Caco-2 (cell line): ENCODE data around the gene OSBPL6. TPM values are rescaled to one million over a fixed set of nuclear protein-coding genes. Genes with fewer than 3 reads are reported as not detected.

Experiments
- BruUV-seq: library from RNA; stranded (reverse); fragments of 400-500 nt; replicated peaks from 2 replicates; lab custom pipeline; 2021; lab: Mats Ljungman, UMichigan
- CTCF ChIA-PET: fragments of 300-600 bp; sonication (Branson Sonifier 250); formaldehyde crosslinking; loops from one replicate; lab custom pipeline; 2022; ENCODE audit warnings: antibody characterized with exemption; lab: Charles Lee
- POLR2A ChIA-PET: fragments of 300-600 bp; sonication (Branson Sonifier 250); formaldehyde crosslinking; loops from one replicate; lab custom pipeline; 2022; ENCODE audit warnings: antibody characterized with exemption; lab: Charles Lee
- DNase-seq, 2 experiments: peaks; one replicate each; pipeline versions ENCODE4 v3.0.0 to v3.0.0-alpha.2; 2020 to 2022
- H3K27me3 ChIP-seq: replicated peaks from 2 replicates; pipeline ENCODE4 v1.6.0; 2011; ENCODE audit warnings: low read length; ENCODE audit not compliant: control insufficient read depth, insufficient read depth
- H3K36me3 ChIP-seq: 2 replicates; pipeline ENCODE4 v1.5.1; 2011; ENCODE audit warnings: low read length; ENCODE audit not compliant: control insufficient read depth, insufficient read depth
- H3K4me1 ChIP-seq: fragments of 250-450 bp; sonication (Bioruptor Pico); 2 replicates; pipeline ENCODE4 v1.5.1; 2020; ENCODE audit warnings: mild to moderate bottlenecking
- H3K4me3 ChIP-seq: 2 replicates; pipeline ENCODE4 v1.5.1; 2011; ENCODE audit warnings: low read depth, mild to moderate bottlenecking, control low read depth, low read length
- H3K9me3 ChIP-seq: fragments of 250-450 bp; sonication (Bioruptor Pico); 2 replicates; pipeline ENCODE4 v1.5.1; 2020; ENCODE audit warnings: mild to moderate bottlenecking, moderate library complexity
- H3K27ac Mint-ChIP-seq: one replicate; pipeline ENCODE4 v1.8.0; 2022; ENCODE audit warnings: mixed read lengths; ENCODE audit not compliant: unreplicated experiment
- H3K27me3 Mint-ChIP-seq: one replicate; pipeline ENCODE4 v1.8.0; 2022; ENCODE audit warnings: mixed read lengths; ENCODE audit not compliant: insufficient read depth, unreplicated experiment
- H3K36me3 Mint-ChIP-seq: one replicate; pipeline ENCODE4 v1.8.0; 2022; ENCODE audit warnings: mild to moderate bottlenecking, mixed read lengths; ENCODE audit not compliant: insufficient read depth, unreplicated experiment
- H3K4me1 Mint-ChIP-seq: one replicate; pipeline ENCODE4 v1.8.0; 2022; ENCODE audit warnings: low read depth, mixed read lengths; ENCODE audit not compliant: unreplicated experiment
- H3K4me3 Mint-ChIP-seq: one replicate; pipeline ENCODE4 v1.8.0; 2022; ENCODE audit warnings: mild to moderate bottlenecking, moderate library complexity, mixed read lengths; ENCODE audit not compliant: unreplicated experiment
- H3K9me3 Mint-ChIP-seq: one replicate; pipeline ENCODE4 v1.8.0; 2022; ENCODE audit warnings: mixed read lengths; ENCODE audit not compliant: unreplicated experiment
- intact Hi-C: fragments of 100-400 bp; cut with micrococcal nuclease; formaldehyde crosslinking; loops from one replicate; pipeline ENCODE4 v1.10.0; 2022; ENCODE audit not compliant: unreplicated experiment
- total RNA-seq: library from RNA; stranded (reverse); gene quantifications from 2 replicates; pipeline ENCODE4 v1.2.3, GENCODE V29; 2022
- TF ChIP-seq, protein P1 (sequence below), 2 experiments: fragments of 200-600 bp in 1 of 2; IDR thresholded peaks; 1 replicate in 1 of 2; 2 replicates in 1 of 2; pipeline versions ENCODE4 v1.5.1 to v1.8.0; 2011 to 2022; ENCODE audit warnings: antibody characterized with exemption in 1 of 2, control low read depth in 1 of 2, inconsistent platforms in 1 of 2, low read depth in 1 of 2, low read length in 1 of 2, mild to moderate bottlenecking in 1 of 2, moderate library complexity in 1 of 2; ENCODE audit not compliant: insufficient read depth in 1 of 2, severe bottlenecking in 1 of 2, unreplicated experiment in 1 of 2

The OSBPL6 gene
- total RNA-seq, 1 experiment from 2014 or later, result 1.5 TPM

DNA sequence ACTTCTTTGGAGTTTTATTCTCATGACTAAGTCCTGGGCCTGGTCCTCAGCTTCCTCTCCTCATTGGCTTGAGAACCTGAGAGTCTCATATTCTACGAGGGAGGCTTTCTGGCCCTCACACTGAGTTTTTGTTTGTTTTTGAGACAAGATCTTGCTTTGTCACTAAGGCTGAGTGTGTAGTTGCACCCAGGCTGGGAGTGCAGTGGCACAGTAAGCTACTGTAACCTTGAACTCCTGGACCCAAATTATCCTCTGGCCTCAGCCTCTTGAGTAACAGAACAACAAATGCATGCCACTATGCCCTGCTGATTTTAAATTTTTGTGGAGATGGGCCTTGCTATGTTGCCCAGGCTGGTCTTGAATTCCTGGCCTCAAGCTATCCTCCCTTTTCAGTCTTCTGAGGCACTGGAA is 234.1 kb downstream of the OSBPL6 start:
- Mint-ChIP-seq H3K9me3 (no peaks in the 10 kb centered on the region), H3K27me3 (no peaks in the 10 kb centered on the region), H3K27ac (no peak overlapping the region), H3K4me1 (no peaks in the 10 kb centered on the region), H3K36me3 (peaks cover 25% of the 10 kb centered on the region), H3K4me3 (no peak overlapping the region)
- TF ChIP-seq, protein P1, sequence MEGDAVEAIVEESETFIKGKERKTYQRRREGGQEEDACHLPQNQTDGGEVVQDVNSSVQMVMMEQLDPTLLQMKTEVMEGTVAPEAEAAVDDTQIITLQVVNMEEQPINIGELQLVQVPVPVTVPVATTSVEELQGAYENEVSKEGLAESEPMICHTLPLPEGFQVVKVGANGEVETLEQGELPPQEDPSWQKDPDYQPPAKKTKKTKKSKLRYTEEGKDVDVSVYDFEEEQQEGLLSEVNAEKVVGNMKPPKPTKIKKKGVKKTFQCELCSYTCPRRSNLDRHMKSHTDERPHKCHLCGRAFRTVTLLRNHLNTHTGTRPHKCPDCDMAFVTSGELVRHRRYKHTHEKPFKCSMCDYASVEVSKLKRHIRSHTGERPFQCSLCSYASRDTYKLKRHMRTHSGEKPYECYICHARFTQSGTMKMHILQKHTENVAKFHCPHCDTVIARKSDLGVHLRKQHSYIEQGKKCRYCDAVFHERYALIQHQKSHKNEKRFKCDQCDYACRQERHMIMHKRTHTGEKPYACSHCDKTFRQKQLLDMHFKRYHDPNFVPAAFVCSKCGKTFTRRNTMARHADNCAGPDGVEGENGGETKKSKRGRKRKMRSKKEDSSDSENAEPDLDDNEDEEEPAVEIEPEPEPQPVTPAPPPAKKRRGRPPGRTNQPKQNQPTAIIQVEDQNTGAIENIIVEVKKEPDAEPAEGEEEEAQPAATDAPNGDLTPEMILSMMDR (IDR thresholded peaks at IDR 0.05; ENCODE audit: insufficient read depth in 1 of 2, low read depth in 1 of 2, low read length in 1 of 2, severe bottlenecking in 1 of 2, unreplicated experiment in 1 of 2), result no peak
- Histone ChIP-seq H3K4me3 (no peak overlapping the region), H3K9me3 (no peaks in the 10 kb centered on the region), H3K4me1 (no peaks in the 10 kb centered on the region), H3K27me3 (no peaks in the 10 kb centered on the region), H3K36me3 (no peaks in the 10 kb centered on the region; the same call in 1 of the 2 replicates)
- intact Hi-C loops, result no loop called here
- CTCF ChIA-PET, result interaction anchor here (1.0 to 1.6 kb wide), 3 partner anchors 9 to 22 kb away, joined by 3 read pairs; partner anchors contain the start of gene PRKRA
- no TSS peak for BruUV-seq
- POLR2A ChIA-PET, result interaction anchor here (0.6 kb wide), 1 partner anchor 19 kb away, joined by 3 read pairs; no protein-coding TSS in a partner anchor
- no peak for DNase-seq

DNA sequence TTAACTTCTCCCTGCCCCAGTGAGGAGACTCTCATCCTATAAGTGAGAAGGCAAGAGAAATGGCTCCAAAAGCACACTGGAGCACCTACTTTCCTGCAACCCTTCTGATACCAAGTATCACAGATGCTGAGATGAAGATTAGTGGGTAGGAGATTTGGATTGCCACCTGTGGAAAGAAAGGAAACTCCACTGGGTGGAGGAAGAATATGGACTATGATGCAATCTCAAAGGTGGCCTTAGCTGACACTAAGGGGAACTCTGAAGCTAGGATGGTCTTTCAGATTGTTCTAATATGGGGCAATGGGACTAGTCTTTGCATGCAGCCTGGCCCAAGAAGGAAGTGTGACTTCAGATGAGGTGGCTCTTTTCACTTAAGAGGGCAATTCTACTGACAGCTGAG is 235.0 kb downstream of the OSBPL6 start:
- intact Hi-C loops, result no loop called here
- no TSS peak for BruUV-seq
- POLR2A ChIA-PET, result no interaction called here

DNA sequence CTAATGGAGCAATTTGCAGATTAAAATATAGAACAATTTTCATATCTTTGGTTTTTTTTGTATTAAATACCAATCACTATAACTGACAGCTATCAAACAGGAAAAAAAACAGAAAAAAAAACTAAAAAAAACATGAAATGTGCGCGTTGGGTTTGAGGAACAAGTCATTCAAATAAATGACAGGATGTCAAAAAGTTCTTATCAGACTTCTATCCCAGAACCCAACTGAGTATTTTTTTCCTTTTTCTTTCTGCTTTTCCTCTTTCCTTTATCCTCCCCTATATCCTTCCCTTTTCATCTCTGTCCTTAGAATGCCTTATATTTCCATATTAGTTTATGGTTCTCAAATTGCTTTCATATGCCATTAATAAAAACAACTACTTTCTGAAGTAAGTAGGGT is 242.3 kb downstream of the OSBPL6 start:
- H3K4me1 Mint-ChIP-seq, result peaks cover 4% of the 10 kb centered on the region
- POLR2A ChIA-PET, result no interaction called here
- Histone ChIP-seq H3K9me3 (no peaks in the 10 kb centered on the region), H3K4me1 (no peaks in the 10 kb centered on the region), H3K36me3 (peaks cover 1% of the 10 kb centered on the region; the same call in 1 of the 2 replicates), H3K4me3 (no peak overlapping the region), H3K27me3 (no peaks in the 10 kb centered on the region)
- TF ChIP-seq, protein P1 (IDR thresholded peaks at IDR 0.05; ENCODE audit: insufficient read depth in 1 of 2, low read depth in 1 of 2, low read length in 1 of 2, severe bottlenecking in 1 of 2, unreplicated experiment in 1 of 2), result no peak
- H3K27ac Mint-ChIP-seq, result no peak overlapping the region
- no peak overlapping the region for H3K4me3 Mint-ChIP-seq
- BruUV-seq, result no TSS peak
- no peaks in the 10 kb centered on the region for H3K9me3 Mint-ChIP-seq
- H3K27me3 Mint-ChIP-seq, result no peaks in the 10 kb centered on the region
- CTCF ChIA-PET, result no interaction called here
- H3K36me3 Mint-ChIP-seq, result peaks cover 60% of the 10 kb centered on the region
- intact Hi-C loops, result no loop called here
- no peak for DNase-seq

More for the DNA sequence above, 235.0 kb downstream of the OSBPL6 start:
- Mint-ChIP-seq H3K4me3 (no peak overlapping the region), H3K9me3 (no peaks in the 10 kb centered on the region), H3K27me3 (no peaks in the 10 kb centered on the region), H3K27ac (no peak overlapping the region), H3K4me1 (no peaks in the 10 kb centered on the region), H3K36me3 (peaks cover 26% of the 10 kb centered on the region)
- Histone ChIP-seq H3K36me3 (no peaks in the 10 kb centered on the region; the same call in 1 of the 2 replicates), H3K27me3 (no peaks in the 10 kb centered on the region), H3K4me3 (no peak overlapping the region), H3K9me3 (no peaks in the 10 kb centered on the region), H3K4me1 (no peaks in the 10 kb centered on the region)
- TF ChIP-seq, protein P1 (IDR thresholded peaks at IDR 0.05; ENCODE audit: insufficient read depth in 1 of 2, low read depth in 1 of 2, low read length in 1 of 2, severe bottlenecking in 1 of 2, unreplicated experiment in 1 of 2), result no peak
- CTCF ChIA-PET, result interaction anchor here (1.6 kb wide), 1 partner anchor 10 kb away, joined by 3 read pairs; no protein-coding TSS in a partner anchor
- no peak for DNase-seq
